ENCODE measurements around the gene KCNJ1. TPM values are rescaled to one million over a fixed set of nuclear protein-coding genes. Genes with fewer than 3 reads are reported as not detected.

The KCNJ1 gene
- total and polyA plus RNA-seq, 8 donors: 0.10 TPM; not detected in 7

GRCh38 chr11:128894685-128895084 is 27.6 kb upstream of the KCNJ1 start:
- TF ChIP-seq POLR2AphosphoS5 (IDR thresholded peaks at IDR 0.05) (peak in 2 of 3 donors; percentile 69 to 81), EP300 (IDR thresholded peaks at IDR 0.05) (no peak)
- intact Hi-C loops (cut with DNase I; ENCODE audit: low total_unique reads): no loop called here
- peaks cover 0 to 32% (median 12%) of the 10 kb centered on the region in 3 donors for H3K27me3 ChIP-seq
- H3K9me3 ChIP-seq: no peaks in the 10 kb centered on the region
- peak overlapping the region in 3 of 5 donors; percentile 41 to 71 (median 48) for H3K27ac ChIP-seq
- 22 to 46% (median 42%) methylated on average over 6 of the region's 6 CpGs for WGBS, 5 donors
- DNase-seq: peak; percentile 75 to 93
- H3K4me3 ChIP-seq: no peak overlapping the region
- peaks cover 40 to 62% (median 53%) of the 10 kb centered on the region in 4 donors for H3K4me1 ChIP-seq
- H3K36me3 ChIP-seq: no peaks in the 10 kb centered on the region

GRCh38 chr11:128894286-128894681 is 27.2 kb upstream of the KCNJ1 start:
- peaks cover 0 to 36% (median 12%) of the 10 kb centered on the region in 3 donors for H3K27me3 ChIP-seq
- peaks cover 40 to 62% (median 53%) of the 10 kb centered on the region in 4 donors for H3K4me1 ChIP-seq
- no peak overlapping the region for H3K4me3 ChIP-seq
- no peak for TF ChIP-seq POLR2AphosphoS5 (IDR thresholded peaks at IDR 0.05)
- TF ChIP-seq POLR2A (IDR thresholded peaks at IDR 0.05): no peak
- no peak for TF ChIP-seq EP300 (IDR thresholded peaks at IDR 0.05)
- no peaks in the 10 kb centered on the region for H3K9me3 ChIP-seq
- DNase-seq: no peak
- peak overlapping the region in 1 of 5 donors; percentile 71 for H3K27ac ChIP-seq
- no peaks in the 10 kb centered on the region for H3K36me3 ChIP-seq
- WGBS, 5 donors: 32 to 64% (median 50%) methylated on average over 3 of the region's 3 CpGs
- intact Hi-C loops (cut with DNase I; ENCODE audit: low total_unique reads): no loop called here

GRCh38 chr11:128893578-128894285 is 26.6 kb upstream of the KCNJ1 start:
- H3K9me3 ChIP-seq: no peaks in the 10 kb centered on the region
- no peaks in the 10 kb centered on the region for H3K36me3 ChIP-seq
- no peak for DNase-seq
- no peak for TF ChIP-seq POLR2AphosphoS5 (IDR thresholded peaks at IDR 0.05)
- TF ChIP-seq EP300 (IDR thresholded peaks at IDR 0.05): no peak
- TF ChIP-seq POLR2A (IDR thresholded peaks at IDR 0.05): no peak
- no peak for TF ChIP-seq CTCF (IDR thresholded peaks at IDR 0.05)
- no peak overlapping the region for H3K4me3 ChIP-seq
- 44 to 52% (median 47%) methylated on average over 8 to 9 of the region's 9 CpGs for WGBS, 5 donors
- H3K27ac ChIP-seq: peak overlapping the region in 2 of 5 donors; percentile 29 to 71
- intact Hi-C loops (cut with DNase I; ENCODE audit: low total_unique reads): no loop called here
- peaks cover 0 to 37% (median 12%) of the 10 kb centered on the region in 3 donors for H3K27me3 ChIP-seq
- H3K4me1 ChIP-seq: peaks cover 40 to 62% (median 53%) of the 10 kb centered on the region in 4 donors

- Histone ChIP-seq H3K4me3 (no peak overlapping the region), H3K36me3 (no peaks in the 10 kb centered on the region), H3K9me3 (no peaks in the 10 kb centered on the region), H3K27ac (peak overlapping the region in 1 of 5 donors; percentile 71), H3K27me3 (peaks cover 0 to 44% (median 12%) of the 10 kb centered on the region in 3 donors), H3K4me1 (peaks cover 40 to 62% (median 53%) of the 10 kb centered on the region in 4 donors)
- DNase-seq: no peak
- intact Hi-C loops (cut with DNase I; ENCODE audit: low total_unique reads): no loop called here
- 68 to 83% (median 73%) methylated on average over 4 of the region's 4 CpGs for WGBS, 5 donors
- TF ChIP-seq POLR2AphosphoS5 (IDR thresholded peaks at IDR 0.05): peak in 1 of 3 donors; percentile 20
- TF ChIP-seq CTCF (IDR thresholded peaks at IDR 0.05): no peak
Observed at GRCh38 chr11:128892866-128893565, 25.9 kb upstream of the KCNJ1 start.

- no peaks in the 10 kb centered on the region for H3K9me3 ChIP-seq
Observed at GRCh38 chr11:128891913-128892398, 24.9 kb upstream of the KCNJ1 start.

More at GRCh38 chr11:128891913-128892398, 24.9 kb upstream of the KCNJ1 start:
- Histone ChIP-seq H3K36me3 (no peaks in the 10 kb centered on the region), H3K27me3 (peaks cover 0 to 45% (median 12%) of the 10 kb centered on the region in 3 donors), H3K27ac (peak overlapping the region; percentile 6 to 71 (median 45)), H3K4me1 (peaks cover 40 to 65% (median 53%) of the 10 kb centered on the region in 4 donors), H3K4me3 (peak overlapping the region; percentile 52 to 62 (median 53))
- intact Hi-C loops (cut with DNase I; ENCODE audit: low total_unique reads): no loop called here
- WGBS, 5 donors: 23 to 57% (median 34%) methylated on average over 6 of the region's 6 CpGs
- peak; percentile 57 to 65 for DNase-seq
- no peak for TF ChIP-seq CTCF (IDR thresholded peaks at IDR 0.05)
- no peak for TF ChIP-seq POLR2AphosphoS5 (IDR thresholded peaks at IDR 0.05)
- no peak for TF ChIP-seq EP300 (IDR thresholded peaks at IDR 0.05)
- TF ChIP-seq POLR2A (IDR thresholded peaks at IDR 0.05): no peak

Data from stomach (tissue), 9 donors.